Uterus (tissue), 2 donors: ENCODE data around the gene TMEM184B.

Source experiments
- POLR2A ChIP-seq, 2 donors: fragments of 450-650 bp; IDR thresholded peaks; one replicate each; pipeline ENCODE4 v1.6.1; 2016; ENCODE audit warnings: antibody characterized with exemption in 2 of 2, mild to moderate bottlenecking in 1 of 2, moderate library complexity in 1 of 2
- TF ChIP-seq, protein P1 (sequence below), 4 experiments: fragments of 200-600 bp in 2 of 4; fragments of 450-650 bp in 2 of 4; sonication (generic) in 2 of 4; IDR thresholded peaks; one replicate each; pipeline ENCODE4 v1.5.1; 2016 to 2019; ENCODE audit warnings: antibody characterized with exemption in 4 of 4, mild to moderate bottlenecking in 2 of 4, moderate library complexity in 1 of 4

DNA sequence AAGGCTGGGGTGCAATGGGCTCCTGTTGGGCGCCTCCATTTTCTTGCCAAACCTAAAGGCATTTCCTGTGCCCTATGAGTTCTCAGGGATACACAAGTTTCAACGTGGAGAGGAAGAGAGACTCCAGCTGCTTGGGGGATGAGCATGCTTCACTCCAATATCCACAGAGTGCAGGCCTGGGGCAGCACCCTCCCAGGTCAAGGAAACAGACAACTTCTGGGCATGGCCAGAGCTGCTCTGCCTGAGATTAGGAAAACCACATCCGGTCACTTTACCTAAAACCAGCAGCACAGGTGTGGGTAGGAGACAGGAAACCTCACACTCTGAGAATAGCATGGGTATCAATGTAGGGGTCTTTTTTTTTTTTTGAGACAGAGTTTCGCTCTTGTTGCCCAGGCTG lies 28.7 kb downstream of the TMEM184B start:
- TF ChIP-seq, protein P1, sequence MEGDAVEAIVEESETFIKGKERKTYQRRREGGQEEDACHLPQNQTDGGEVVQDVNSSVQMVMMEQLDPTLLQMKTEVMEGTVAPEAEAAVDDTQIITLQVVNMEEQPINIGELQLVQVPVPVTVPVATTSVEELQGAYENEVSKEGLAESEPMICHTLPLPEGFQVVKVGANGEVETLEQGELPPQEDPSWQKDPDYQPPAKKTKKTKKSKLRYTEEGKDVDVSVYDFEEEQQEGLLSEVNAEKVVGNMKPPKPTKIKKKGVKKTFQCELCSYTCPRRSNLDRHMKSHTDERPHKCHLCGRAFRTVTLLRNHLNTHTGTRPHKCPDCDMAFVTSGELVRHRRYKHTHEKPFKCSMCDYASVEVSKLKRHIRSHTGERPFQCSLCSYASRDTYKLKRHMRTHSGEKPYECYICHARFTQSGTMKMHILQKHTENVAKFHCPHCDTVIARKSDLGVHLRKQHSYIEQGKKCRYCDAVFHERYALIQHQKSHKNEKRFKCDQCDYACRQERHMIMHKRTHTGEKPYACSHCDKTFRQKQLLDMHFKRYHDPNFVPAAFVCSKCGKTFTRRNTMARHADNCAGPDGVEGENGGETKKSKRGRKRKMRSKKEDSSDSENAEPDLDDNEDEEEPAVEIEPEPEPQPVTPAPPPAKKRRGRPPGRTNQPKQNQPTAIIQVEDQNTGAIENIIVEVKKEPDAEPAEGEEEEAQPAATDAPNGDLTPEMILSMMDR (IDR thresholded peaks at IDR 0.05) = no peak
- no peak for TF ChIP-seq POLR2A (IDR thresholded peaks at IDR 0.05)
